H9 (cell line): ENCODE results near the gene PHLDA1. TPM values are rescaled to one million over a fixed set of nuclear protein-coding genes. Genes with fewer than 3 reads are reported as not detected.

Experiments
- DNase-seq: peaks from one replicate; pipeline ENCODE4 v3.0.0-alpha.2; 2017
- H2AFZ ChIP-seq: one replicate; pipeline ENCODE4 v1.6.1; 2013; ENCODE audit warnings: mild to moderate bottlenecking, low read length, control low read depth, moderate library complexity
- H2AK5ac ChIP-seq: 2 replicates; pipeline ENCODE4 v1.6.1; 2013; ENCODE audit warnings: low read length, control low read depth, mixed read lengths; ENCODE audit not compliant: insufficient read length
- H2BK120ac ChIP-seq: one replicate; pipeline ENCODE4 v1.6.1; 2013; ENCODE audit warnings: low read depth, mild to moderate bottlenecking, low read length, control low read depth, inconsistent platforms; ENCODE audit not compliant: poor library complexity, severe bottlenecking
- H2BK12ac ChIP-seq: 2 replicates; pipeline ENCODE4 v1.6.1; 2013; ENCODE audit warnings: low read length, control low read depth, mixed read lengths, low read depth; ENCODE audit not compliant: insufficient read length
- H2BK15ac ChIP-seq: 2 replicates; pipeline ENCODE4 v1.6.1; 2013; ENCODE audit warnings: low read depth, low read length, control low read depth
- H2BK20ac ChIP-seq: one replicate; pipeline ENCODE4 v1.6.1; 2013; ENCODE audit warnings: low read depth, mild to moderate bottlenecking, low read length, control low read depth, inconsistent platforms; ENCODE audit not compliant: poor library complexity, severe bottlenecking
- H2BK5ac ChIP-seq: 2 replicates; pipeline ENCODE4 v1.6.1; 2013; ENCODE audit warnings: low read length, control low read depth, mixed read lengths; ENCODE audit not compliant: insufficient read length
- H3K14ac ChIP-seq: 2 replicates; pipeline ENCODE4 v1.6.1; 2013; ENCODE audit warnings: low read length, control low read depth; ENCODE audit not compliant: insufficient read depth
- H3K18ac ChIP-seq: 2 replicates; pipeline ENCODE4 v1.6.1; 2013; ENCODE audit warnings: low read depth, mild to moderate bottlenecking, mixed read lengths, low read length, control low read depth; ENCODE audit not compliant: insufficient read length
- H3K23ac ChIP-seq: 2 replicates; pipeline ENCODE4 v1.6.1; 2013; ENCODE audit warnings: low read length, control low read depth, mixed read lengths, low read depth; ENCODE audit not compliant: insufficient read length
- H3K23me2 ChIP-seq: 2 replicates; pipeline ENCODE4 v1.6.1; 2013; ENCODE audit warnings: low read depth, mild to moderate bottlenecking, mixed read lengths, low read length, control low read depth; ENCODE audit not compliant: insufficient read length, poor library complexity, severe bottlenecking
- H3K27ac ChIP-seq: 2 replicates; pipeline ENCODE4 v1.5.1; 2013; ENCODE audit warnings: low read length, control low read depth, mixed read lengths, low read depth; ENCODE audit not compliant: insufficient read length
- H3K27me3 ChIP-seq: 2 replicates; pipeline ENCODE4 v1.6.1; 2013; ENCODE audit warnings: low read length, control low read depth, inconsistent platforms; ENCODE audit not compliant: insufficient read depth
- H3K4ac ChIP-seq: 2 replicates; pipeline ENCODE4 v1.6.1; 2013; ENCODE audit warnings: low read depth, mild to moderate bottlenecking, control low read depth, inconsistent platforms, low read length, moderate library complexity
- H3K4me1 ChIP-seq: 2 replicates; pipeline ENCODE4 v1.6.1; 2013; ENCODE audit warnings: low read length, control low read depth, inconsistent platforms; ENCODE audit not compliant: insufficient read depth
- H3K4me2 ChIP-seq: 2 replicates; pipeline ENCODE4 v1.6.1; 2013; ENCODE audit warnings: low read length, control low read depth, mixed read lengths; ENCODE audit not compliant: insufficient read length, insufficient read depth
- H3K56ac ChIP-seq: 2 replicates; pipeline ENCODE4 v1.6.1; 2013; ENCODE audit warnings: low read depth, mild to moderate bottlenecking, mixed read lengths, low read length, control low read depth; ENCODE audit not compliant: insufficient read length
- H3K79me1 ChIP-seq: 2 replicates; pipeline ENCODE4 v1.6.1; 2013; ENCODE audit warnings: low read depth, mild to moderate bottlenecking, moderate library complexity, low read length, control low read depth, inconsistent platforms; ENCODE audit not compliant: insufficient read depth, poor library complexity, severe bottlenecking
- H3K79me2 ChIP-seq: 2 replicates; pipeline ENCODE4 v1.6.1; 2013; ENCODE audit warnings: low read length, control low read depth, inconsistent platforms; ENCODE audit not compliant: insufficient read depth
- H3K9ac ChIP-seq: 2 replicates; pipeline ENCODE4 v1.6.1; 2013; ENCODE audit warnings: low read length, control low read depth, mixed read lengths; ENCODE audit not compliant: insufficient read length; ENCODE audit errors: extremely low read depth
- H3K9me3 ChIP-seq: one replicate; pipeline ENCODE4 v1.6.1; 2013; ENCODE audit warnings: low read depth, low read length, inconsistent platforms; ENCODE audit not compliant: control insufficient read depth
- H3T11ph ChIP-seq: one replicate; pipeline ENCODE4 v1.6.1; 2013; ENCODE audit warnings: mild to moderate bottlenecking, low read length, control low read depth, inconsistent platforms
- H4K20me1 ChIP-seq: one replicate; pipeline ENCODE4 v1.6.1; 2013; ENCODE audit not compliant: control insufficient read depth, insufficient read length, insufficient read depth
- H4K5ac ChIP-seq: 2 replicates; pipeline ENCODE4 v1.6.1; 2013; ENCODE audit warnings: low read depth, mild to moderate bottlenecking, mixed read lengths, low read length, control low read depth; ENCODE audit not compliant: insufficient read length
- H4K8ac ChIP-seq: replicated peaks from 2 replicates; pipeline ENCODE4 v1.6.1; 2013; ENCODE audit warnings: low read length, control low read depth, mixed read lengths, low read depth; ENCODE audit not compliant: insufficient read length
- H4K91ac ChIP-seq: 2 replicates; pipeline ENCODE4 v1.6.1; 2013; ENCODE audit warnings: low read depth, mild to moderate bottlenecking, moderate library complexity, mixed read lengths, low read length, control low read depth; ENCODE audit not compliant: insufficient read length
- H3K27ac Mint-ChIP-seq, 3 experiments: 2 replicates in 2 of 3; 3 replicates in 1 of 3; pipeline ENCODE4 v1.8.0; 2020 to 2021; ENCODE audit warnings: mixed read lengths in 3 of 3, mild to moderate bottlenecking in 1 of 3, moderate library complexity in 1 of 3
- H3K27me3 Mint-ChIP-seq: 2 replicates; pipeline ENCODE4 v1.8.0; 2021; ENCODE audit warnings: low read depth, mild to moderate bottlenecking, moderate library complexity, mixed read lengths
- H3K36me3 Mint-ChIP-seq, 3 experiments: 2 replicates in 2 of 3; 3 replicates in 1 of 3; pipeline ENCODE4 v1.8.0; 2020 to 2021; ENCODE audit warnings: low read depth in 3 of 3, mixed read lengths in 3 of 3; ENCODE audit not compliant: insufficient read depth in 1 of 3
- H3K4me1 Mint-ChIP-seq, 2 experiments: 2 replicates each; pipeline ENCODE4 v1.8.0; 2020; ENCODE audit warnings: mixed read lengths in 2 of 2
- H3K4me3 Mint-ChIP-seq, 2 experiments: 2 replicates in 1 of 2; 3 replicates in 1 of 2; pipeline ENCODE4 v1.8.0; 2020 to 2021; ENCODE audit warnings: mild to moderate bottlenecking in 2 of 2, mixed read lengths in 2 of 2, moderate library complexity in 1 of 2
- H3K9me3 Mint-ChIP-seq, 2 experiments: 2 replicates in 1 of 2; 3 replicates in 1 of 2; pipeline ENCODE4 v1.8.0; 2020; ENCODE audit warnings: mild to moderate bottlenecking in 2 of 2, mixed read lengths in 2 of 2, moderate library complexity in 1 of 2
- CTCF ChIP-seq: fragments of 200-600 bp; sonication (generic); conservative IDR thresholded peaks from 3 replicates; pipeline ENCODE4 v1.8.0; 2021; ENCODE audit warnings: antibody characterized with exemption, mild to moderate bottlenecking
- WGBS: extraction: QIAGEN DNeasy Blood & Tissue Kit; methylation state at CpG from one replicate; pipeline ENCODE4 v1.1.7; 2013; ENCODE audit warnings: missing lambda C conversion rate, low lambda C conversion rate, mixed read lengths; ENCODE audit not compliant: insufficient read length; ENCODE audit errors: extremely low coverage; 5-methylcytosine and 5-hydroxymethylcytosine counted together
- total RNA-seq: library from RNA; stranded (reverse); gene quantifications from 2 replicates; pipeline ENCODE4 v1.2.1, GENCODE V29; 2021

The PHLDA1 gene
- total RNA-seq, 1 experiment from 2014 or later: 106 TPM

- Histone ChIP-seq H2AK5ac (no peak overlapping the region), H2BK20ac (no peak overlapping the region), H2BK12ac (no peak overlapping the region), H3K9me3 (no peaks in the 10 kb centered on the region), H3K4me1 (no peaks in the 10 kb centered on the region; the same call in 1 of the 2 replicates), H2BK120ac (no peak overlapping the region), H2BK5ac (no peak overlapping the region), H3T11ph (no peak overlapping the region), H3K23me2 (no peaks in the 10 kb centered on the region), H2BK15ac (no peak overlapping the region), H3K27me3 (no peaks in the 10 kb centered on the region), H3K18ac (no peak overlapping the region), H3K4ac (no peak overlapping the region), H4K91ac (no peak overlapping the region), H3K9ac (no peak overlapping the region), H3K79me2 (peaks cover 43% of the 10 kb centered on the region; the same call in 1 of the 2 replicates), H2AFZ (no peak overlapping the region), H4K20me1 (no peaks in the 10 kb centered on the region), H4K5ac (no peak overlapping the region), H3K27ac (no peak overlapping the region), H3K14ac (no peak overlapping the region), H3K4me2 (no peak overlapping the region), H3K23ac (no peak overlapping the region), H4K8ac (no peak overlapping the region), H3K79me1 (peaks cover 5% of the 10 kb centered on the region), H3K56ac (no peak overlapping the region)
- H3K9me3 Mint-ChIP-seq: peaks cover 3% of the 10 kb centered on the region in 2 experiments; a peak in 2 of 5 replicates
- peak overlapping the region in 1 of 3 experiments; percentile 48; a peak in 2 of 7 replicates for H3K27ac Mint-ChIP-seq
- TF ChIP-seq CTCF: no peak
- no peaks in the 10 kb centered on the region for H3K27me3 Mint-ChIP-seq
- WGBS: no CpG with 5 or more reads among the region's 3 CpGs
- no peak overlapping the region for H3K4me3 Mint-ChIP-seq
- DNase-seq: no peak
- H3K4me1 Mint-ChIP-seq: peaks cover 35 to 51% of the 10 kb centered on the region in 2 experiments
- peaks cover 61 to 91% (median 86%) of the 10 kb centered on the region in 3 experiments for H3K36me3 Mint-ChIP-seq
Observed at GRCh38 chr12:76065917-76066316, 34.3 kb upstream of the PHLDA1 start.
